GM19438 (cell line): Measurements from ENCODE around the gene SNAPC1.
"Not testable (repeated sequence)": the region's sequence is repeated elsewhere in the genome, so short reads cannot be mapped to it uniquely, and the experiment has no call there.

Source experiments
- ATAC-seq: cut with Tn5 transposase; IDR thresholded peaks from one replicate; pipeline ENCODE4 v1.9.1; 2021; ENCODE audit warnings: low read depth; ENCODE audit not compliant: unreplicated experiment

SNAPC1 gene

DNA sequence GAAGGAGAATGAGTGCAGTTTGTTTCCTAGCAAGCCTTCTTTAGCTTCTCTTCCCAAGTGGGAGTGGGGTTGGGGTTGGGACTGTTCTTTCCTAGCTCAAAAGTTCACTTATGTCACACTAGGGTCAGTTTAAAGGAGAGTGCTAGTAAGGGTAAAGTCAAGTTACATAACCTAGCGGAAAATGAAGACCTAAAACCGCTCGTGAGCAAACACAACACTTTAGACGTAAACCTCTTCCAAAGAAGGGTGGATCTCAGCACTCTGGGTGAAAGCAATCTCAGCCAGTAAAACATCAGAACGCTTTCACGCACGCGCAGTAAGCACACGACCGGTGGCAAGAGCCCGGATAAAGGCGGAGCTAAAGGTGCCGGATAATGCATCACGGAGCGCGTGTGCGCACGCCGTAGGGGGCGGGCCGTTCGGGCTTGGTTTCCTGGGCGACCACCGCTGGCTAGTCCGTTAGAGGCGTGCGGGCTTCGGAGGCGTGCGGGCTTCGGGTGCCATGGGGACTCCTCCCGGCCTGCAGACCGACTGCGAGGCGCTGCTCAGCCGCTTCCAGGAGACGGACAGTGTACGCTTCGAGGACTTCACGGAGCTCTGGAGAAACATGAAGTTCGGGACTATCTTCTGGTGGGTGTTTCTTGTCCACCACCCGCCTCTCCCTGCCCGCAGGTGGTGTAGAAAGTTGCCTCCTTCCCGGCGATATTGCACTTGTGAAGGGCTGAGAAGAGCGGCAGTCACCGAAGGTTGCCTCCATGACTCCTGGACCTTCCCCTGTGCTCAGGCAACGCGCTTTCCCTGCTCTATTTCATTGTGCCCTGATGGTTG lies at the start of gene SNAPC1:
Gene SNAPC1 (plus strand): TSS at position 462 of the 828 bp plus-strand sequence. CDS start 41 bp downstream, at position 503.
- ATAC-seq: peak; percentile 99

DNA sequence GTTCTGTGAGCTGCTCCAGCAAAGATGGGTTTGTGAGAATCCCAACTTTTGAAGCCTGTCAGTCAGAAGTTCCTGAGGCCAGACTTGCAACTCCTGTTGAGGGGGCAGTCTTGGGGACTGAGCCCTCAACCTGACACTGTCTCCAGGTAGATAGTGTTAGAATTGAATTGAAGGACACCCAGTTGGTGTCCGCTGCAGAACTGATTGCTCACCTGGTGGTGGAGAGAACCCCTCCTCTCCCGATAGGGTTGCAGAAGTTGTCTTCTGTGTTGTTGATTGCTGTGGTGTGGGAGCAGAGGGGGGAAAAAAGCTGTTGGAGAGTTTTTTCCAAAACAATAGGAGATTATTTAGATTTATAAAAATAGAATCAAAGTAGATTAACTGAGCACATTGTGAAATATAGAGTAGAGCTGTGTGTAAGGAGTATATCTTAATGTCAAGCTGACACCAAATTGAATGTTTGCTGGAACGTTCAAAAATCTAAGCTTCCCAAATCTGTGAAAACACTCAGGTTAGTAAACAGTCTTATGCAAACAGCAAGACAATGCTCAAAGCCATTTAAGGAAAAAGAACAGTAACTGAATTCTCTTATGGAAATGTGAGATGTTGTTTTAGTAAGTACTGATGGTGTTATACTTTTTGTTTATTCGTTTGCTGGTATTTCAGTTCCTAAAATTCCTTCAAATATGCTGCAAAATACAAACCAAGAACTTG lies 48.3 kb upstream of the SNAPC1 start:
- ATAC-seq: no peak

- ATAC-seq: no peak
Observed at GRCh38 chr14:61716956-61717355, 45.3 kb upstream of the SNAPC1 start.

- no peak for ATAC-seq
Observed at GRCh38 chr14:61718039-61718438, 44.2 kb upstream of the SNAPC1 start.

- no peak for ATAC-seq
Observed at GRCh38 chr14:61719344-61720293, 42.6 kb upstream of the SNAPC1 start.

- no peak for ATAC-seq
Observed at GRCh38 chr14:61720294-61720661, 41.9 kb upstream of the SNAPC1 start.

GRCh38 chr14:61720741-61721140 lies 41.5 kb upstream of the SNAPC1 start:
- no peak for ATAC-seq

DNA sequence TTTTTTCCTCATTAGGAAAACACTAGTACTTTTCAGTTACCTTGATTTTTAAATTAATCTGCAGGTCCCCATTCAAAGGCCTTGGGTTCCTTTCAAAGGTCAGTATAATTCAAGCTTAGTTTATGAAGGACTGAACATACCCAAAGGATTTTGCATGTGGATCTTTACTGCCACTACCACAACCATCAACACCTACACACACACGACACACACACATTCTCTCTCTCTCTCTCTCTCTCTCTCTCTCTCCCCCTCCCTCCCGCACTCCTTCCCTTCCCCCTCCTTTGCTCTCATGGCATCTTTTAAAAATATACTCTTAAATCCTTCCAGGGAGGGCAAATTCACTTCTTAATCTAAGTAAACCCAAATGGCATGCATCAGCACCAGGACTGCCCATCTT lies 38.1 kb upstream of the SNAPC1 start:
- no peak for ATAC-seq

DNA sequence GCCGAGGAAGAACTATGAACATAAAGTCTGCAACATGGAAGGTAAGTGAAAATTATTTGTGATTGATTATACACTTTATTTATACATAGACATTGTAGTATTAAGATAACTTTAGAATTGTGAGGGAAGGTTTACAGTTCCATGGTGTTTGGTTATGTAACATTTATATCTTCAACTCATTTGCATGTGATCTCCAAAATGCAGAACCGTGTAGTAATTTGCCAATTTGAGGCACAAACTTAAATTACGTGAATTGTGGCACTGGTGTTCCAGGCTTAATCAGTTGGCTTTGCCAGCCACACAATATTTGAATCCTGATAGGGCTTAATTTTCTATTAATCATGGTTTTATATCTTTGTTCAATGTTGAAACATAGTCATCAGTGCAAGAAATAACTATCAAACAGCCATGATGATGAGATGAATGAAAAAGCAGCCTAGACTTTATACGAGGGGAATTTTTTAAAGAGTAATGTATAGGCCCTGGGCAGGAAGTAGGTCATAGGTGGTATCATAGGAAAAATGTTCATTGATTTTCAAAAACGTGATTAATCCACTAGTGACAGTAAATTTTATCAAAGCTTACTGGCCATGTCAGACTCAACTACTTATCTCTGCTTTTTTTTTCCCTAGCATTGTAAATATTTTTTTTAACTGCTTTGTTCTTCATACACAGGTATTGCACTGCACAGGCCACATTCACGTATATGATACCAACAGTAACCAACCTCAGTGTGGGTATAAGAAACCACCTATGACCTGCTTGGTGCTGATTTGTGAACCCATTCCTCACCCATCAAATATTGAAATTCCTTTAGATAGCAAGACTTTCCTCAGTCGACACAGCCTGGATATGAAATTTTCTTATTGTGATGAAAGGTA lies 35.2 kb upstream of the SNAPC1 start:
- ATAC-seq: no peak

- ATAC-seq: no peak
Observed at GRCh38 chr14:61730756-61731373, 31.4 kb upstream of the SNAPC1 start.

GRCh38 chr14:61733972-61734371 lies 28.2 kb upstream of the SNAPC1 start:
- ATAC-seq: no peak

DNA sequence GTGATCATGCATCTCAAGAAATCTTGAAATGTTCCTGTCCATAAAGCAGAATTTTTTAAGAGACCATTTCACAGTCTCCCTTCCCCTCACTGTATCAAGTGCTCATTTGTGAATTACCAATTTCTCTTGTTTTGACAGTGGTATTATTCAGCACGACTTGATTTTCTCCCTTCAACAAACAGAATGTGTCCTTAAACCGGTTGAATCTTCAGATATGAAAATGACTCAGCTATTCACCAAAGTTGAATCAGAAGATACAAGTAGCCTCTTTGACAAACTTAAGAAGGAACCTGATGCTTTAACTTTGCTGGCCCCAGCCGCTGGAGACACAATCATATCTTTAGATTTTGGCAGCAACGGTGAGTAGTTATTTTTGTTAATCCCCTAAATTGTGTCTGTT lies 25.5 kb upstream of the SNAPC1 start:
- ATAC-seq: no peak

GRCh38 chr14:61737915-61738314 lies 24.3 kb upstream of the SNAPC1 start:
- no peak for ATAC-seq

- no peak for ATAC-seq
Observed at GRCh38 chr14:61739133-61739532, 23.1 kb upstream of the SNAPC1 start.

DNA sequence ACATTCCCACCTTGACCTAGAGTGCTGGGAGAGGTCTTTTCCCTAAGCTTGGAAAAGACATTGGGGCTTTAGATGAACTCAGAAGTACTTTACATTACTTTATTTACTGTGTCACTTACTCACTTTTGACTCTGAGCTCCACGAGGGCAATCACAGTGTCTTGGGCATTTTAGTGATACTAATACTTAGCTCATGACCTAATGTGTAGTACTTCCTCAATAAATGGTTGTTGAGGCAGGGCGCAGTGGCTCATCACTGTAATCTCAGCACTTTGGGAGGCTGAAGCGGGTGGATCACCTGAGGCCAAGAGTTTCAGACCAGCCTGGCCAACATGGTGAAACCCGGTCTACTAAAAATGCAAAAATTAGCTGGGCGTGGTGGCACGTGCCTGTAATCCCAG lies 19.8 kb upstream of the SNAPC1 start:
- ATAC-seq: no peak

GRCh38 chr14:61744238-61744637 lies 18.0 kb upstream of the SNAPC1 start:
- no peak for ATAC-seq

- ATAC-seq: not testable (repeated sequence)
Observed at GRCh38 chr14:61746346-61746745, 15.9 kb upstream of the SNAPC1 start.

GRCh38 chr14:61746881-61747280 lies 15.3 kb upstream of the SNAPC1 start:
- no peak for ATAC-seq

DNA sequence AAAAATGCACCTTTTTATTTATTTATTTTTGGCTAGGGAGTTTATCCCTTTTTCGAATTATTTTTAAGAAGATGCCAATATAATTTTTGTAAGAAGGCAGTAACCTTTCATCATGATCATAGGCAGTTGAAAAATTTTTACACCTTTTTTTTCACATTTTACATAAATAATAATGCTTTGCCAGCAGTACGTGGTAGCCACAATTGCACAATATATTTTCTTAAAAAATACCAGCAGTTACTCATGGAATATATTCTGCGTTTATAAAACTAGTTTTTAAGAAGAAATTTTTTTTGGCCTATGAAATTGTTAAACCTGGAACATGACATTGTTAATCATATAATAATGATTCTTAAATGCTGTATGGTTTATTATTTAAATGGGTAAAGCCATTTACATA lies 14.9 kb upstream of the SNAPC1 start:
- no peak for ATAC-seq
